Right atrium auricular region (tissue), 2 donors: ENCODE results near the gene HS6ST2. TPM values are rescaled to one million over a fixed set of nuclear protein-coding genes. Genes with fewer than 3 reads are reported as not detected.

Experiments used
- DNase-seq: peaks from one replicate; pipeline ENCODE4 v3.0.0-alpha.2; 2019; ENCODE audit warnings: low spot score
- H3K27ac ChIP-seq, 2 donors: fragments of 200-600 bp; sonication (generic); 1 replicate in 1 of 2; 2 replicates in 1 of 2; pipeline ENCODE4 v1.5.1; 2016 to 2019
- H3K27me3 ChIP-seq, 2 donors: fragments of 200-600 bp; sonication (generic); one replicate each; pipeline versions ENCODE4 v1.5.1 to v1.6.0; 2017 to 2019
- H3K36me3 ChIP-seq: fragments of 200-600 bp; sonication (generic); one replicate; pipeline ENCODE4 v1.5.1; 2016
- H3K4me1 ChIP-seq, 2 donors: fragments of 200-600 bp; sonication (generic); one replicate each; pipeline versions ENCODE4 v1.5.1 to v1.6.0; 2017 to 2019
- H3K4me3 ChIP-seq, 2 donors: fragments of 200-600 bp; sonication (generic); 1 replicate in 1 of 2; 2 replicates in 1 of 2; pipeline ENCODE4 v1.5.1; 2017 to 2019; ENCODE audit warnings: mild to moderate bottlenecking in 1 of 2, moderate library complexity in 1 of 2
- H3K9me3 ChIP-seq, 2 donors: fragments of 200-600 bp; sonication (generic); one replicate each; pipeline ENCODE4 v1.5.1; 2019
- CTCF ChIP-seq, 2 donors: fragments of 200-600 bp; sonication (generic); IDR thresholded peaks; one replicate each; pipeline ENCODE4 v1.5.1; 2019; ENCODE audit warnings: antibody characterized with exemption in 2 of 2
- total RNA-seq, 2 donors: library from RNA; depleted of rRNA; stranded (reverse); fragments of >200 nt; gene quantifications; one replicate each; pipeline ENCODE4 v1.1.0, GENCODE V29; 2016

The HS6ST2 gene
- total RNA-seq, 2 donors from 2014 or later = 0.26 to 0.39 TPM

GRCh38 chrX:132590350-132591026 lies 367.9 kb downstream of the HS6ST2 start:
- Histone ChIP-seq H3K4me3 (no peak overlapping the region), H3K27ac (no peak overlapping the region), H3K27me3 (peaks cover 0 to 5% of the 10 kb centered on the region in 2 donors), H3K36me3 (no peaks in the 10 kb centered on the region), H3K4me1 (no peaks in the 10 kb centered on the region), H3K9me3 (no peaks in the 10 kb centered on the region)
- DNase-seq = no peak
- TF ChIP-seq CTCF (IDR thresholded peaks at IDR 0.05) = no peak

DNA sequence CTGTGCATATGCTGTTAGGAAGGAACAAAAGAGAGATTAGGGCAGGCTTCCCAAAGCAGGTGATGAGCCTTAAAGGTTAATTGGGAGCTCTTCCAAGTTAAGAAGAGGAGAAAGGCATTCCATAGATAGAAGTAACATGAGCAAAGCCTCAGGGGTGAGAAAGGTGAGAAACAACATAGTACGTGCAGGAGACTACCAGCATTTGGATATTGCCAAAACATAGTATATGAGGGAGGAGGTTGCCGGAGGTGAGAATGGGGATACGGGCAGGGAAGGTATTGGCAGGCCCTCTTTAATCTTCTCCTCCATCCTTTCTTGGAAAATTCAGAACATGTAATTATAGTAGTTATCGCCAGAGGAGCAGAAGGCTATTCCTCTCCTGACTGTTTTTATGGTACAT lies 373.5 kb downstream of the HS6ST2 start:
- H3K4me3 ChIP-seq = no peak overlapping the region
- peaks cover 0 to 12% of the 10 kb centered on the region in 2 donors for H3K27me3 ChIP-seq
- DNase-seq = no peak
- H3K27ac ChIP-seq = no peak overlapping the region
- TF ChIP-seq CTCF (IDR thresholded peaks at IDR 0.05) = no peak
- H3K9me3 ChIP-seq = no peaks in the 10 kb centered on the region
- no peaks in the 10 kb centered on the region for H3K36me3 ChIP-seq
- H3K4me1 ChIP-seq = no peaks in the 10 kb centered on the region

DNA sequence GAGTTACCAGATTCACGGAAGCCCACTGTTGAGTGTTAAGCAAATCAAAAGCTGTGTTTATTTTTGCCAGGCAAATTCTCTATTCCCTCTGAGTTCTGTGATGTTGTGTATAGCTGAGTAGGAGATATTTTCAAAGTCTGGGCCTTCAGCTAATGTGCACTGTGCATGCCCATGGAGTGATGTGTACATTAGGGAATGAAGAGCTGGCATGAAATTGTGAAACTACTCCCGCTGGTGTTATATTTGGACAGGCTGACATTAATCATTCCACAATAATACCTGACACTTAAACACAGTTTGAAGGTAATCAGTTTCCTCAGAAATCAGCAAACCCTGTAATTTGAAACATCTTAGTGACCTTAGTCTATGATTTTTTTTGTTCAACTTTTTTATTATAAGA lies 381.5 kb downstream of the HS6ST2 start:
- H3K4me1 ChIP-seq = no peaks in the 10 kb centered on the region
- H3K27ac ChIP-seq = no peak overlapping the region
- H3K27me3 ChIP-seq = no peaks in the 10 kb centered on the region
- DNase-seq = no peak
- no peaks in the 10 kb centered on the region for H3K9me3 ChIP-seq
- no peak for TF ChIP-seq CTCF (IDR thresholded peaks at IDR 0.05)
- no peak overlapping the region for H3K4me3 ChIP-seq
- H3K36me3 ChIP-seq = no peaks in the 10 kb centered on the region

Other genes with a start within 250 kb of the HS6ST2 start
- gene USP26, start 138.5 kb upstream of the HS6ST2 start, total RNA-seq = not detected